ENCODE results near the gene UNG.

- TF ChIP-seq REST (IDR thresholded peaks at IDR 0.05; ENCODE audit: insufficient read depth in 1 of 2, low read depth in 2 of 2, low read length in 1 of 2) (no peak), CTCF (IDR thresholded peaks at IDR 0.05) (no peak), POLR2AphosphoS5 (IDR thresholded peaks at IDR 0.05; ENCODE audit: low read depth, low read length) (no peak)
Measured at GRCh38 chr12:109105176-109105575, 7.8 kb downstream of the UNG start.
